PFSK-1 (cell line): ENCODE results near the gene R3HCC1L.

Source experiments
- POLR2AphosphoS5 ChIP-seq: IDR thresholded peaks from 2 replicates; pipeline ENCODE4 v1.6.1; 2012; ENCODE audit warnings: low read depth, mild to moderate bottlenecking, control low read depth, low read length, moderate library complexity
- TAF1 ChIP-seq: IDR thresholded peaks from 2 replicates; pipeline ENCODE4 v1.6.1; 2012; ENCODE audit warnings: low read length, control low read depth, borderline replicate concordance; ENCODE audit not compliant: insufficient read depth

DNA sequence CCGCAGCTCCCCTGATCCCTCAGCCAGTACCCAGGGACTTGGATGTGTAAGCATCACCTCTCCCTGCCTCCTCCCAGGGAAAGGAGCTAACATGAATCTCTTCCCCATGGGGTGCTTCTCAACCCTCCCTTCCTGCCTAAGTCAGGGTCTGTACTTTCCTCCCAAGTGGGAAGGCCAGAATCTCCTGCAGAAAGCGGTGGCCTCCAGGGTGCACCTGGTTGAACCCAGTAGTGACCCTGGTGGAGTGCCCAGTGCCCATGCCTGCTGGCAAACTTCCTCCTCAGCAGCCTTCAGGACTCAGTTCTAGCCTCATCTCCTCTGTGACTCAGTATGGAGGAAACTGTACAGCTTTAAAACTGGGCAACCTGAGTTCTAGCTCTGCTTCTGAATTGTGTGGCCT is 136.3 kb downstream of the R3HCC1L start:
- TF ChIP-seq POLR2AphosphoS5 = no peak
- no peak for TF ChIP-seq TAF1
